GM18511 (cell line): ENCODE data around the gene OSGIN1.

ENCODE experiments used
- ATAC-seq: cut with Tn5 transposase; IDR thresholded peaks from one replicate; pipeline ENCODE4 v1.9.1; 2021; ENCODE audit warnings: mild to moderate bottlenecking, moderate library complexity; ENCODE audit not compliant: unreplicated experiment

The OSGIN1 gene

DNA sequence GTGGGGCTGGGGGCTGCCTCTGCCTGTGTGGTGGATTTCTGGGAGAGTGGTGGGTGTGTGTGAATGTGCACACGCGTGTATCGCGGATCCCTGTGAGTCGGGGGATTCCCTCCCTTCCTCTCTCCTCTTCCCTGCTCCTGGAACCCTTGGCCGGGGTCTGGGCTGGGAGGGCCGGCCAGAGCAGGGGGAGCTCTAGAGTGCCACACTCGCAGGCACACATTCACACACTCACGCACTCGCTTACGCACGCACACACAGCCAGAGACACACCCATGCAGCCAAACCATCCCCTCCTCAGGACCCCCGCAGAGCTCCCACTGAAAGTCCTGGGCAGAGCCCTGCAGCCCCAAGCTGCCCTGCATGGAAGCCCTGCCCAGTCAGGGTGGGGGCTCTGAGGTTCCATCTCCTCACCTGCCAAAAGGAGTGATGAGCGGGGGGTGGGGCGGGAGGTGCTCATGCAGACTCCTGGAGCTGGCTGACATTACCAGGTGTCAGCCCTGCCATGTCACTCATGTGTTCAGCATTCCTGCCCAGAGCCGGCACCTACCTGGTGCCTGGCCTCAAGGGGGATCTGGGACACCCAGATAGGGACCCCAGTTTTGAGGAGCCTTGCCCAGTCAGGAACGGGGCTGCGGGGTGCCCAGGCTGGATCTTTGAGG lies 16.9 kb downstream of the OSGIN1 start:
- no peak for ATAC-seq

DNA sequence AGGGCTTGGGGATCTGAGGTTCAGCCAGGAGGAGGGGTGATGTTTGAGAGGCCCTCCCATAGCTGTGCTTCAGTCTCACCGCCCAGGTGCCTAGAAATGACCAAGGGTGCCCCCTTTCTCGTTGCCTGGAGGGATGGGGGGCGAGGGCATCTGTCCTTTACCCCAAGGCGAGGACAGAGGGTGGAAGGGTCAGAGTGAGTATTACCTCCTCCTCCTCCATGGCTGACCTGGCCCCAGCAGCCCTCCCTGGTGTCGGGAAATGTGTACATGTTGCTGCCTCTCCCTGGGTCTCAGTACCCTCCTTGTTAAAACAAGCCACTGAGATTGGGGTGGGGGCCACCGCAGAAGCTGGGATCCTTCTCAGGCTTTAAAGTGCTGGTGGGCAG lies 17.4 kb downstream of the OSGIN1 start:
- no peak for ATAC-seq

DNA sequence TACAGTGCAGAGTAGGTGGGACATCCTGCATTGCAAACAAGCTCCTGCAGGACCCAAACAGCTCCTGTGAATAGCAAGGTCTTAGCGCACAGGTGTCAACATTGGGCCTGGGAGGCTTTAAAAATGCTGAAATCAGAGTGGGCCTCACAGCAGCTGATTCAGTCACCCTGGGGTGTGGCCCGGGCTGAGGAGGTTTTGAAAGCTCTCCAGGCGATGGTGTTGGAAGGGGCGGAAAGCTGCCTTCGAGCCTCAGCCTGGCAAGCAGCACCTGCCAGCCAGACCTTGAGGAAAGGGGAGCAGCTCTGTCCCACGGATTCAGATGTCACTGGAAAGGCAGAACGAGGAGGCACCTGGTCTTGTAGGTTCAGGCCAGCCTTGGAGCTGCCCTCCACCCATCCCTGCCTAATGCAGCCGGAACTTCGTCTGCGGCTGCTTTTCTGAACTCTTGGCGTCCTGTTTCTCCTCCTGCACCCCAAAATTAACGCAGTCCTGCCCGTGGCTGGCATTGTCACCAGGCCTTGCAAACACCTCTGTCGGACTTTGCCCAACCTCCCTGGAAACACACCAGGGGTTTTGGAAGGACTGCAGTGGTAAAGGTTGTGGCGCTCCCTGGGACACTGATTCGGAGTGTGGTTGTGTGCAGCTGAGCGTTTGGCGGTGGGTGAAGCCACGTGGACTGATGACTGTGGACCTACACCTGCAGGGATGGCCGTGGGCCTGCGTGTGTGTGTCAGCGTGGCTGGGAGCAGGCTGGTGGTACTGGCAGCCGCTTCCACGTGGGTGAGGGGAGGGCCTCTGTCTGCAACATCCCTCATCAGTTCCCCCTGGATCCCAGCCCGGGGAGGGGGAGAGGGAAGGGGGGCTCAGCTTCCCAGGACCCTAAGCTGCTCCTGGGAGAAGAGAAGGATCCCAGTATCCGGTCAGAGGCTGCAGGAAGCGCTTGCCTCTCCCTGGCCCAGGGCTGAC lies 18.4 kb downstream of the OSGIN1 start:
- no peak for ATAC-seq

DNA sequence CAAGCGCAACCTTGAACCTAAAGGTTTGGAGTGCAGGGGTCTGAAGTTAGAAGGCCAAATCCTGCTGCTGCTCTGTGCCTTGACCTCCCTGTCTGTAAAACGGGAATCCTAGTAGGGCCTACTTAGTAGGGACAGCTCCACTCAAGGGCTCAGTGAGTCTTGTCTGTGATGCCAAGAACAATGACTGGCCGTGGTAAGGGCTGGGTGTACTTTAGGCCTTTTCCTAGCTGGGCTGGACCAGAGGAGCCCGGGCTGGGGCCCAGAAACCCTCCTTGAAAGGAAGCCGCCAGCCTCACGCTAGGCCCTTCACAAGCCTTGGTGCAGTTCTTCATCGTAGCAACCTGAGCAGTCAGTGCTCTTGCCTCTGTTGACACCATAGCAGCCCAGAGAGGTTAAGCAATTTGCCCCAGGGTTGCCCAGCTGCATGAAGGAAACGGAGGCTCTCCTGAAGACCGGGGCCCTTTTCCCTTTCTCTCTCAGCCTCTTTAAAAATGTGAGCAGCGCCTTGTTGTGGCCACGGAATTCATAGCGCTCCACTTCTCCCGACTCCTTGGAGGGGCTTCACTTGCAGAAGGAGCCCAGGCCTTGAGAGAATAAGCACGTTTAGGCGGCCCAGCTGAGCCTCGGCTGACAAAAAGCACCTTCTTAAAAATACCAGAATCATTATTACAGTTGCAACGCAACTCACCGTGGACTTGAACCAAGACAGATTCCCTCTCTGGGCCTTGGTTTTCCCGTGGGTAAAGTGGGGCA lies 19.4 kb downstream of the OSGIN1 start:
- no peak for ATAC-seq

DNA sequence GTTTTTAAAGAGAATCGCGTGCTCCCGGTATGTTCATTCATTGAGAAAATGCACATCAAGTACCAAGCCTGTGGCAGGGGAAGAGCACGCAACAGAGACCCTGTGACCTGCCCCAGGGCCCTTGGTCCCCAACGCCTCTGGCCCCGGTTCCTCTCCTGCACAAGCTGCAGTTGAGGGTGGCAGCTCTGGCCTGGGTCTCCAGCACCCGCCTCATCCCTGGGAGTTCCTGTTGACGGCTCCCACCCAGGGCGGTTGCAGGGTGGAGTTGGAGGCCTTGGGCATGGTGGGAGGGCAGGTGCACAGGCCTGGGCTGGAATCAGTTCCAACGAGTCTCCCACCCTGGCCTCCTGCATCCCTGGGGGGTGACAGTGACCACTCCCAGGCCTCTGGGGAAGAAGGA lies 20.0 kb downstream of the OSGIN1 start:
- no peak for ATAC-seq

DNA sequence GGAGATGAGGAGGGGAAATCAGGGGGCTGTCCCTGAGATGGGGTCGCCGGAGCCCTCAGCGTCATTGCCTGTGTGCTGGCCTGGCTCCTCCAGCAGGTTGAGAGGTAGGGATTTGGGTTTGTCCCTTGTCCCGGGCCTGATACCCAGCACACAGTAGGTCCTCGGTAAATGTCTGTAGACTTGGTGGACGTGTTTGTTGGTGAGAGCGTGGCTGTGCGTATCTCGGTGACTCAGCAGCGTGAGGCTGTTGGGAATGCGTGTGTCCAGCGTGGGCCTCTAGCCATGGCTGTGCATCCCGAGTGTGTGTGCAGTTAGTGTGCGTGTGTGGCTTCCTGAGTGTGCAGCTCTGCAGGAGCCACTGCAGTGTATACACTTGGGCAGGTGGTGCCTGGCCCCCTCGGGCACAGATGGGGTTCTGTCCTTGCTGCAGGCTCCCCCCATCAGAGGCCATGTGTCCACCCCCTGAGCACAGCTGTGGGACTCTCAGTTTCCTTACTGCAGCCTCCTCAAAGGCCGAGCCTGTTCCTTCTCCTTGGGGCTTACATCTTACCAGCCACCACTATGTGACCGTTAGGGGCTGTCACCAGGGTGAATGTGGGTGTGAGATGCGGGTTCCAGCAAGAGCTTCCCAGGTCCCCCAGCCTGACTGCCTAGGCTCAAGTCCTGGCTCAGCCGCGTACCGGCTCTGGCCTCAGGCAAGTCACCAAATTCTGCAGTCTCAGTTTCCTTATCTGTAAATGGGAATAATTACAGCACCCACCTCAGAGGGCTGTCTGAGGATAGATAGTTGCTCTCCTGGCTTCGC lies 20.7 kb downstream of the OSGIN1 start:
- ATAC-seq, result no peak

DNA sequence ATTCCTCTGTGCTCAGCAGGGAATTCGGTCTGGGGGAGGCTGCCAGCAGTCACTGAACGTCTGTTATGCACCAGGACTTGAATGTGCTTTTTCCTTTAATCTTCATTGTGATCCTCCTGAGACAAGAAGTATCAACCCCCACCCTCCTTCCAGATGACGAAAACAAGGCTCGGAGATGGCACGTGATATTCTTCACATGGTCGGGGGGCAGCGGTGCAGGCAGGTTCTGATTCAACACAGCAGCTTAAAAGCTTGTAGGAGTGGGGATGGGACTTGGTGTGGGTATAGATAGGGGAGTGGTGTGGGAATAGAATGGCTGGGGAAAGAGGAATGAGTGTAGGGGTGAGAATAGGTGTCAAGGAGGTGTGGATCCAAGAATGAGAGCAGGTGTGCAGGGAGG lies 21.4 kb downstream of the OSGIN1 start:
- no peak for ATAC-seq

DNA sequence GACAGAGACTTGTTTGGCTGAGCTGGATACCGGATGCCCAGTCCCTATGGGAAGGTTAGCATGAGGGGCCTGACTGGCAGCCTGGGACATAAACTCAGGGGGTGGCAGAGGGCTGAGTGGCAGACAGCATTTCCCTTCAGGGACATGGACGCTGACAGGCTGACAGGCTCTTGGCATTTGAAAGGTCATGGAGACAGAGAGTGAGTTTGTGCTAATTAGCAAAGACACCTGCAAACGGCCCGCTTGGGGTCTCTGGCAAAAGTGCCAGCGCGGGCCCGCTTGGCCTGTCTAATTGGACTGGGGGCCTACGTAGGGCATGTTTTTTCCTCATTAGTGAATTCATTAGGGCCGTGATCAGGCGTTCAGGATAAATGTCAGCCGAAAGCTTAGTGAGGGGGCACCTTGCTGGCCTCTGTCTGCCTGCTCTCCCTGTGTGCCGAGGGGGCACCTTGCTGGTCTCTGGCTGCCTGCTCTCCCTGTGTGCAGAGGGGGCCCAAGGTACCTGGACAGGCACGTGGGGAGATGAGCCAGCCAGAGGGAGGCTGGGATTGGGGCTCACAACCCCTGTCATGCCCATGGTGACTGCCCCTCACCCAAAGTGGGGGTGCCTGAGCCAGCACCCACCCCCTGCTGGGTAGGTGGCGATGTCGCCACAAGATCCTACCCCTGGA lies 22.7 kb downstream of the OSGIN1 start:
- no peak for ATAC-seq

DNA sequence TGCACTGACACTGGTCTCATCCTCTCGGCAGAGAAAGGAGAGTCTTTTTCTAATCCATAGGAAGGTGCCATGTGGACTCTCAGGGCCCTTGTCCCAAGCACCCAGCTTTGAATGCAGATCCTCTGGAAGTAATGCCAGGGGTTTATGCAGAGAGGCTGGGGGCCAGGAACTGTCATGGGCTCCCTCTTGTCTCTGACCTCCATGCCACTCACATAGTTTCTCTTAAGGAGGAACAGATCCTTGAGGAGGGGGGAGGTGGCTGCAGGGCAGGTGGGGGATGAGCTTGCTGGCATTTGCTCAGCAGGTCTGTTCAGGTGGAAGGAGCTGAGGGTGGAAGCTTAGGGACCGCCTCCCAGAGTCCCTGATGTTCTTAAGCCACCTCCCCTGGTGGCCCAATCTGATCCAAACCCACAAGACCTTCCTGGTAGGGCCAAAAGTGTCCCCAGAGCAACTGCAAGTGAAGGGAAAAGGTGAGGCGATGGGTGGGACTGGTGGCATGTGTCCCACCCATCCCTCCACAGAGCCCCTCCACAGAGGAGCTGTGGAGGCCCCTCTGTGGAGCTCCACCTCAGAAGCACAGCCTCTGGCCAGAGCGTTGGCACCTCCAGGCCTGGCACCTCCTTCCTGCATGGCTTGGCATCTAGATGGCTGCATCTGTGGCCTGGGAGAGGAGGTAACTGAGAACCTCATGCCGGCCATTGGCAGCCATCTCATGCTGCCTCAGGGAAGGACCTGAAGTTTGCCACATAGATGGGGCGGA lies 24.2 kb downstream of the OSGIN1 start:
- no peak for ATAC-seq

DNA sequence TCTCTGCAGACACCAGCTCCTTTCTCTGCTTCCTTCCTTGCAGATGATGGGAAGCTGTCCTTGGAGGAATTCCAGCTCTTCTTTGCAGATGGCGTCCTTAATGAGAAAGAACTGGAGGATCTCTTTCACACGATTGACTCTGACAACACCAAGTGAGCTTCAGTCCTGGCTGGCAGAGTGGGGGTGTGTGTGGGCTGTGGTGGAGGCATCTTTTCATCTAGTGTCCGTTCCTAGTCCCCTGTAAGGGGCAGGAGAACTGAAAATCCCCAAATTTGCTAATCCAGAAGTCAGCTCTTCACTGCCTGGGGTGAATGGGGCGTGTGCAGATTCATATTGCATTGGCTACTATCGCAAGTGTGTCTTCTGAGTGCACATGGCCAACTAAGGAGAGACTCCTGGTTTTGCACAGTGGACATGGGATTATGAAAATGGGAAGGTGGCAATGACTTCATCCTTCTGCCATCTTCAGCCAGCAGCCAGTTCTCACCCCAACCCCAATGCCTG lies 25.4 kb downstream of the OSGIN1 start:
- no peak for ATAC-seq

DNA sequence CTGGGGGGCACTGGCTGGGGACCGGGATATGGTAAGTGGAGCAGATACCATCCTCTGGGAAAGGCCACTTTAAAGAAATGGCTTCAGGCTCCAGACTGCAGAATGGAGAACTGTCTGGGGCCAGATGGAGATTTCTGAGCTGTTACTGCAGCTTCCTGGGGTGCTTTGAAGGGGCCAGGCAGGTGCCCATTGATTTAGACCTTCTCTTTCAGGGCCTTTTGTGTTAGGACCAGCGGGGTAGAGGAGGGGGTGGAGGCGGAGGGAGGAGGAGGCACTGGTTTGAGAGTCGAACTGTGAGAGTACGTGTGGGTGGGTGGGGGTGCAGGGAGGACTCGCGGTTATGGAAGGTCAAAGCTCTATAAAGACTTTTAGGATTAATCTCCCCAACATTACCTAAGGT lies 26.4 kb downstream of the OSGIN1 start:
- ATAC-seq, result no peak

DNA sequence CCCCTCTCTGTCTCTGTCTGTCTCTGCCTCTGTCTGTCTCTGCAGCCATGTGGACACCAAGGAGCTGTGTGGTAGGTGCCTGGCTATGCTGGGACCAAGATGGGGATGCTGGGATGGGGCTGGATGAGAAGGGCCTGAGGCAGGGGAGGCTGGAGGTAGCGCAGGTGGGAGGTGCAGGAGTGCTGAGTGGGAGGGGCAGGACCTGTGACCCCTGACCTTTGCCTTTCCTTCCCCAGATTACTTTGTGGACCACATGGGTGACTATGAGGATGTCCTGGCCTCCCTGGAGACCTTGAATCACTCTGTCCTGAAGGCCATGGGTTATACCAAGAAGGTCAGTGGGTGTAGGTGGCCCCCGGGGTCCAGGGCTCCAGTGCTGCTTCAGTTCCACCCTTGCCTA lies 27.8 kb downstream of the OSGIN1 start:
- no peak for ATAC-seq

DNA sequence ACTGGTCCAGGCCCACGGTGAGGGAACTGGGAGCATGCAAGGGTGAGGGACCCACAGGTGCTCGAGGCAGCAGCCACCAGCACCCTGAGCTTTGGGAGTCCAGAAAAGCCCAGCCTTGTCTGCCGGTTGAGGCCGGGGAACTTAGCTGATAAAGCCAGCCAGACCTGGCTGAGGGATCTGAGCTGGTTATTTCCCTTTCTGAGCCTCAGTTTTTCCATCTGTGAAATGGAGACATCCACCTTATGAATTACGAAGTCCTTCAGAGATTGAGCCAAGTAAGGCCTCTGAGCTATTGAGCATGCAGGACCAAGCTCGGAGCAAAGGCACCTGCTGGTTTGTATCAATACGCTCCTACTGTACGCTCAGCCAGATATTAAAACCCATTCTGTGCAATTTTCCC lies 28.8 kb downstream of the OSGIN1 start:
- no peak for ATAC-seq

DNA sequence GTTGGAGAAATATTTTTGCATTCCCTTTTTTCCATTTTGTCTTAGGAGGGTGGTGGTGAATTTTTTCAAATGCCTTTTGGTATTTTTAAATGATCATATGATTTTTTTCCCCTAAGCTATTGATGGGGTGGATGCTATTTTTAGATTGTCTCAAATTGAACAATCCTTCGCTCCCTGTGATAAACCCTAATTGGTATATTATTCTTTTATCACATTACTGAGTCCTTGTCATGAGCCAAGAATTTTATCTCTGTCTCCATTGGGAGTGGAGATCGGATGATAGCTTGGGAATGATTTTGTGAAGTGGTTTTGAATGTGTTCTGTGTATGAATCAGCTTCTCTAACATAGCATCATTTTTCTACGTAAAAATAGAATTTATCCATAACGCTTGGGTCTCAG lies 30.5 kb downstream of the OSGIN1 start:
- no peak for ATAC-seq

DNA sequence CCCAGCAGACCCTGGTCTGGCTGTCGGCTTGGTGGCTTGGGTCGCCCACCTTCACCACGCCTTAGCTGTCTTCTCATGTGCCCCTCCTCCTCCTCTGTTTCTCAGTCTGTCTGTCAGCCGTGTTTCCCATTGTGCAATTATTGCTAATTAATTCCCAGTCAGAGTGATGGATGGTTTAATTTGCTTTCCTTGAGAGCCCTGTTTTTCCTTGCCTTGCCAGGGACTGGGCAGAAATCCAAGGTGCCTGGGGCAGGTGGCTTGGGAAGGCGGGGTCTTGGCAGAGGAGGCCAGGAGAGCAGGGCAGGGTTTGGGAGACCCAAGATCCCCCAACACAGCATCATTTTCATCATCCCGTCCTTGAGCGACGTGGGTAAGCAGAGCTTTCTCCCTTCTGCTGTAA lies 36.3 kb downstream of the OSGIN1 start:
- ATAC-seq, result no peak

DNA sequence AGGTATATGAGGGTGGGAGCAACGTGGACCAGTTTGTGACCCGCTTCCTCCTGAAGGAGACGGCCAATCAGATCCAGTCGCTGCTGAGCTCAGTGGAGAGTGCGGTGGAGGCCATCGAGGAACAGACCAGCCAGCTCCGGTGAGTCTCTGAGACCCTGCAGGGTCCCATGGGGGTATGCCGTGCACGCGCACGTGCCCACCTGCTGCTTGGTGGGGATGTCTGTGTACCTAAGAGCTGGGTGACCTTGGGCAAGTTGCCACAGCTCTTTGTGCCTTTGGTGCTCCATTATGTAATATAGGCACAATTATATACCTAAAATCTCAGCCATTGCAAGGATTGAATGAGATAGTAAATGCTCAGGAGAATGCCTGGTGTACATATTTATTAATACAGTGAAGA lies 37.5 kb downstream of the OSGIN1 start:
- no peak for ATAC-seq

DNA sequence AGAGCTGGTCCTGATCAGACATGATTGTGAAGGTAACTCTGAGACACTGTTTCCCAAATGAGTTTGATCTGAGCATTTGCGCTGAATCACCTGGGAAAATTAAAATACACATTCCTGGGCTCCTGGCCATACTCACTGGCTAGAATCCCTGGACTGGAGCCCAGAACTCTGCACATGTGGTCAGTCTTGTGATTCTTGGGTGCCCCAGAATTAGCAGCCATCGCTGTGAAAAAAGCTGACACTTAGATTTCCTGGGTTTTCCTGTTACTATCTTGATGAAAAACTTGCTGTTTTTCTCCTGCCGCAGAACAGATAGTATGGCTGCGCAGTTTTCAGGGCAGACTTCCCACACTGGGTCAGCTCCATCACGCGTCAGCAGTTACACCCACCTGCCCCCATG lies 39.6 kb downstream of the OSGIN1 start:
- no peak for ATAC-seq

DNA sequence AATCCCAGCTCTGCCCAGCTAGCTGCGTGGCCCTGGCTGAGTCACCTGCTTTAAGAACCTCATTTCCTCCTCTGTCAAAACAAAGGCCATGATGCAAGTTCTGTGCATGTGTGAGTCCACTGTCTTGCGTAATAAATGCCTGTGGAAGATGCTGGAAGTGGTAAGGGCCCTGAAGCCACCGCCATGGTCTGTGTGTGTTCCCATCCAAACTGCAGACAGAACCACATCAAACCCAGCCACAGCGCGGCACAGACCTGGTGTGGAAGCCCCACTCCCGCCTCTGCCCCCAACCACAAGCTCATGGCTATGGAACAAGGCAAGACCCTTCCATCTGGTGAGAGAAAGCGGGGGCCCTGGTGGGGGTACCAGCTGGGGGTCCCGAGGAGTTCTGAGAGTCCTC lies 41.0 kb downstream of the OSGIN1 start:
- ATAC-seq, result no peak

DNA sequence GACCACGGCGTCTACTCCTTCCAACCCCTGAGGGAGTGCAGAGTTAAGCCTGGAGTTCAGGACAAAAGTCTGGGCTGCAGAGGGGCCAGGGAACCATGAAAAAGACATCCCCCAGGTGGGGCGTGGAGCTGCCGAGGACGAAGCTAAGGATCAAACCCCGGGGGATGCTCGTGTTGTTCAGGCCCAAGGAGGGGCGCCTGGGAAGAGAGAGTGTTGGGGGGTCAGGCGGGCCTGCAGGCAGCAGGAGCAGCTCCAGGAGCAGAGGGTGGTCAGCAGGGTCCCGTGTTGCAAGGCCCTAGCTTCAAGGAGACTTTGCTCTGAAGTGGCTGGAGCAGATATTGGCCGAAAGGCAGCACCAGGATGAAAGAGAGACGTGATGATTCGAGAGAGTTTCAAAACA lies 41.7 kb downstream of the OSGIN1 start:
- ATAC-seq, result no peak
